22Rv1 (cell line): Measurements from ENCODE around the gene C12orf75.
"Not testable (repeated sequence)": the region's sequence is repeated elsewhere in the genome, so short reads cannot be mapped to it uniquely, and the experiment has no call there.

Source experiments
- H3K27ac ChIP-seq: fragments of 450-650 bp; 2 replicates; pipeline ENCODE4 v1.5.1; 2017
- CTCF ChIP-seq: fragments of 450-650 bp; IDR thresholded peaks from 2 replicates; pipeline ENCODE4 v1.5.1; 2017; ENCODE audit warnings: mild to moderate bottlenecking
- ZFX ChIP-seq: fragments of 450-650 bp; IDR thresholded peaks from 2 replicates; pipeline ENCODE4 v1.6.1; 2017; ENCODE audit warnings: antibody characterized with exemption, borderline replicate concordance

C12orf75 gene

GRCh38 chr12:105396983-105397382, 66.5 kb downstream of the C12orf75 start:
- no peak for TF ChIP-seq ZFX
- TF ChIP-seq CTCF, result no peak
- H3K27ac ChIP-seq, result no peak overlapping the region

- no peak overlapping the region for H3K27ac ChIP-seq
- TF ChIP-seq CTCF (no peak), ZFX (no peak)
These were observed 68.4 kb downstream of the C12orf75 start for GRCh38 chr12:105398930-105399329.

GRCh38 chr12:105399428-105400081, 69.1 kb downstream of the C12orf75 start:
- no peak for TF ChIP-seq ZFX
- TF ChIP-seq CTCF, result no peak
- H3K27ac ChIP-seq, result no peak overlapping the region

- TF ChIP-seq ZFX, result no peak
- TF ChIP-seq CTCF, result no peak
- no peak overlapping the region for H3K27ac ChIP-seq
These were observed 69.7 kb downstream of the C12orf75 start for GRCh38 chr12:105400227-105400626.

- H3K27ac ChIP-seq, result no peak overlapping the region
These were observed 70.7 kb downstream of the C12orf75 start for GRCh38 chr12:105401198-105401597.

GRCh38 chr12:105402366-105402765, 71.9 kb downstream of the C12orf75 start:
- H3K27ac ChIP-seq, result no peak overlapping the region
- TF ChIP-seq ZFX, result no peak
- TF ChIP-seq CTCF, result no peak

More at GRCh38 chr12:105401198-105401597, 70.7 kb downstream of the C12orf75 start:
- no peak for TF ChIP-seq CTCF
- TF ChIP-seq ZFX, result no peak

GRCh38 chr12:105403095-105403494, 72.6 kb downstream of the C12orf75 start:
- H3K27ac ChIP-seq, result no peak overlapping the region
- TF ChIP-seq ZFX (no peak), CTCF (no peak)

- H3K27ac ChIP-seq, result not testable (repeated sequence)
These were observed 73.6 kb downstream of the C12orf75 start for GRCh38 chr12:105404134-105404533.
